K562 (cell line): ENCODE measurements around the gene REC8. TPM values are rescaled to one million over a fixed set of nuclear protein-coding genes. Genes with fewer than 3 reads are reported as not detected.
A peak's percentile ranks its signal among the peaks of the same experiment; 100 is the strongest.

ENCODE experiments used
- ATAC-seq: fragments of 200-7000 bp; cut with Tn5 transposase; 3 replicates; pipeline ENCODE4 v1.9.1; 2020; ENCODE audit warnings: moderate library complexity
- BruUV-seq: library from RNA; stranded (reverse); fragments of 400-500 nt; replicated peaks from 2 replicates; lab custom pipeline; 2021; lab: Mats Ljungman, UMichigan
- CTCF ChIA-PET: fragments of 300-600 bp; formaldehyde crosslinking; extraction: SDS; loops from one replicate; lab custom pipeline; 2021; ENCODE audit warnings: low intra/inter-chr PET ratio; lab: Yijun Ruan, JAX
- POLR2A ChIA-PET: fragments of 300-600, 350-650 bp; sonication (Branson Sonifier 250); formaldehyde crosslinking; extraction: SDS; loops from one replicate; lab custom pipeline; 2021; ENCODE audit warnings: antibody characterized with exemption, inconsistent platforms; lab: Yijun Ruan, JAX
- DNase-seq, 4 experiments: peaks; one replicate each; pipeline versions ENCODE4 v3.0.0 to v3.0.0-alpha.2; 2011 to 2018; ENCODE audit warnings: low spot score in 3 of 4, mixed read lengths in 3 of 4; ENCODE audit errors: extremely low read depth in 1 of 4
- FAIRE-seq: peaks from 2 replicates; lab custom pipeline; 2011; peaks lifted over from hg19 to GRCh38; lab: Jason Lieb, UNC
- H2AFZ ChIP-seq: 2 replicates; pipeline ENCODE4 v1.6.0; 2011; ENCODE audit warnings: low read depth, low read length, control low read depth, inconsistent platforms
- H3K27ac ChIP-seq: fragments of 200-600 bp; 3 replicates; pipeline ENCODE4 v1.8.0; 2011; ENCODE audit warnings: low read depth, mild to moderate bottlenecking, control low read depth, inconsistent platforms, low read length, moderate library complexity, mixed read lengths; ENCODE audit errors: extremely low read depth
- H3K27me3 ChIP-seq, 2 experiments: fragments of 300-600 bp in 1 of 2; 2 replicates in 1 of 2; 3 replicates in 1 of 2; pipeline versions ENCODE4 v1.6.0 to v1.8.0; 2011; ENCODE audit warnings: inconsistent platforms in 2 of 2, low read length in 2 of 2, mild to moderate bottlenecking in 1 of 2, mixed read lengths in 1 of 2, moderate library complexity in 1 of 2; ENCODE audit not compliant: control insufficient read depth in 2 of 2, insufficient read depth in 2 of 2
- H3K36me3 ChIP-seq: fragments of 300-600 bp; 3 replicates; pipeline ENCODE4 v1.8.0; 2011; ENCODE audit warnings: mild to moderate bottlenecking, low read length, inconsistent platforms; ENCODE audit not compliant: control insufficient read depth, insufficient read depth
- H3K4me1 ChIP-seq, 2 experiments: fragments of 200-600 bp in 1 of 2; replicated peaks in 1 of 2; 2 replicates in 1 of 2; 3 replicates in 1 of 2; pipeline versions ENCODE4 v1.5.1 to v1.8.0; 2011; ENCODE audit warnings: inconsistent platforms in 2 of 2, low read length in 2 of 2, mild to moderate bottlenecking in 1 of 2, mixed read lengths in 1 of 2, moderate library complexity in 1 of 2; ENCODE audit not compliant: control insufficient read depth in 2 of 2, insufficient read depth in 2 of 2
- H3K4me2 ChIP-seq: 2 replicates; pipeline ENCODE4 v1.6.1; 2011; ENCODE audit warnings: low read length, control low read depth, inconsistent platforms, mixed read lengths; ENCODE audit not compliant: insufficient read depth
- H3K4me3 ChIP-seq: fragments of 200-600 bp; sonication (generic), shearing (Covaris generic); 2 replicates; pipeline ENCODE4 v1.5.1; 2016; ENCODE audit warnings: control low read depth, inconsistent platforms
- H3K79me2 ChIP-seq: fragments of 200-600 bp; 3 replicates; pipeline ENCODE4 v1.8.0; 2011; ENCODE audit warnings: low read length, inconsistent platforms; ENCODE audit not compliant: control insufficient read depth, insufficient read depth
- H3K9ac ChIP-seq, 2 experiments: 2 replicates each; pipeline versions ENCODE4 v1.6.0 to v1.6.1; 2011; ENCODE audit warnings: low read depth in 2 of 2, low read length in 2 of 2, control low read depth in 1 of 2, inconsistent platforms in 1 of 2, mild to moderate bottlenecking in 1 of 2, mixed read lengths in 1 of 2; ENCODE audit not compliant: insufficient read depth in 1 of 2
- H3K9me1 ChIP-seq: one replicate; pipeline ENCODE4 v1.6.0; 2011; ENCODE audit warnings: inconsistent platforms, mild to moderate bottlenecking, low read length, moderate library complexity; ENCODE audit not compliant: control insufficient read depth, insufficient read depth
- H3K9me3 ChIP-seq: replicated peaks from 2 replicates; pipeline ENCODE4 v1.5.1; 2011; ENCODE audit warnings: low read depth, low read length, inconsistent platforms; ENCODE audit not compliant: control insufficient read depth, insufficient read depth
- H4K20me1 ChIP-seq: replicated peaks from 2 replicates; pipeline ENCODE4 v1.6.1; 2011; ENCODE audit warnings: low read length, inconsistent platforms, mixed read lengths; ENCODE audit not compliant: control insufficient read depth, insufficient read depth
- WGBS: fragments of 100-300 bp; shearing (Covaris generic); methylation state at CpG from one replicate; pipeline ENCODE4 v1.1.6; 2016; ENCODE audit warnings: low coverage, mixed read lengths; ENCODE audit not compliant: insufficient coverage; ENCODE audit errors: missing lambda C conversion rate; 5-methylcytosine and 5-hydroxymethylcytosine counted together
- in situ Hi-C: fragments of 300-500 bp; cut with MboI; formaldehyde crosslinking; loops from 4 replicates; pipeline ENCODE4 v1.15.0; 2018; ENCODE audit warnings: inconsistent platforms, mixed read lengths
- intact Hi-C: fragments of 100-400 bp; cut with micrococcal nuclease; formaldehyde crosslinking; loops from 2 replicates; pipeline ENCODE4 v1.14.2; 2022
- polyA plus RNA-seq, 8 experiments: library from polyadenylated mRNA; depleted of rRNA in 4 of 8; stranded (reverse) in 5 of 8; unstranded in 3 of 8; fragments of >200 nt; fragmentation: Nextera tagmentation in 2 of 8; fragmentation: Illumina TruSeq in 1 of 8; extraction: Ambion mirVana in 2 of 8; extraction: Trizol in 1 of 8; gene quantifications; 2 replicates each; pipeline versions ENCODE4 v1.2.1 to v1.2.3, GENCODE V29; 2011 to 2014; ENCODE audit warnings: inconsistent platforms in 1 of 8, missing spikeins in 1 of 8
- total RNA-seq, 7 experiments: library from RNA; depleted of rRNA in 6 of 7; stranded (reverse); fragments of >200 nt in 6 of 7; fragmentation: Illumina TruSeq in 2 of 7; extraction: Trizol in 2 of 7; gene quantifications; 2 replicates each; pipeline versions ENCODE4 v1.2.1 to v1.2.3, GENCODE V29; 2011 to 2021; ENCODE audit warnings: low replicate concordance in 1 of 7
- TF ChIP-seq, protein P1 (sequence below), 2 experiments: fragments of 450-650 bp in 1 of 2; sonication (generic) in 1 of 2; formaldehyde crosslinking in 1 of 2; IDR thresholded peaks in 1 of 2; conservative IDR thresholded peaks in 1 of 2; 2 replicates each; pipeline versions ENCODE4 v1.6.1 to v1.8.1; 2016 to 2023; ENCODE audit warnings: mild to moderate bottlenecking in 2 of 2, moderate library complexity in 2 of 2, inconsistent platforms in 1 of 2, missing genetic modification reagents in 1 of 2
- TF ChIP-seq, protein P2 (sequence below), 2 experiments: fragments of 450-650 bp; formaldehyde crosslinking in 1 of 2; IDR thresholded peaks; 2 replicates each; pipeline versions ENCODE4 v1.4.0 to v1.6.1; 2014 to 2020; ENCODE audit warnings: mild to moderate bottlenecking in 2 of 2, borderline replicate concordance in 1 of 2, low read depth in 1 of 2

Gene REC8
- total and polyA plus RNA-seq, 9 of the 15 experiments (the other 6 are each of a cell fraction or from before 2014, with no cell fraction given), result 0.11 to 2.5 (median 0.85) TPM

- POLR2A ChIA-PET, result interaction anchor here (1.5 to 1.8 kb wide), 2 partner anchors 24 to 45 kb away, joined by 4 read pairs; partner anchors contain the start of genes DCAF11, NRL and PCK2
- Histone ChIP-seq H3K9me1 (no peaks in the 10 kb centered on the region), H3K27ac (no peak overlapping the region), H3K4me3 (no peak overlapping the region), H4K20me1 (no peaks in the 10 kb centered on the region; the same call in 1 of the 2 replicates), H3K36me3 (peaks cover 34% of the 10 kb centered on the region), H3K27me3 (no peaks in the 10 kb centered on the region), H3K4me2 (no peak overlapping the region), H2AFZ (no peak overlapping the region), H3K4me1 (peaks cover 19 to 36% of the 10 kb centered on the region in 2 experiments; a peak in 4 of 5 replicates), H3K9ac (peak overlapping the region in 1 of 2 experiments; percentile 42; a peak in 1 of 4 replicates), H3K79me2 (peaks cover 20% of the 10 kb centered on the region), H3K9me3 (no peaks in the 10 kb centered on the region)
- WGBS, result 86% methylated on average over 13 of the region's 13 CpGs
- no peak for ATAC-seq
- TF ChIP-seq, protein P1, sequence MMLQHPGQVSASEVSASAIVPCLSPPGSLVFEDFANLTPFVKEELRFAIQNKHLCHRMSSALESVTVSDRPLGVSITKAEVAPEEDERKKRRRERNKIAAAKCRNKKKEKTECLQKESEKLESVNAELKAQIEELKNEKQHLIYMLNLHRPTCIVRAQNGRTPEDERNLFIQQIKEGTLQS (IDR thresholded peaks at IDR 0.05), result 0 out of 2 replicates have a peak, but pooled peaks have one; percentile 12
- TF ChIP-seq, protein P1 (CRISPR knock-in tag; conservative IDR thresholded peaks at IDR 0.05), result no peak
- TF ChIP-seq, protein P2, sequence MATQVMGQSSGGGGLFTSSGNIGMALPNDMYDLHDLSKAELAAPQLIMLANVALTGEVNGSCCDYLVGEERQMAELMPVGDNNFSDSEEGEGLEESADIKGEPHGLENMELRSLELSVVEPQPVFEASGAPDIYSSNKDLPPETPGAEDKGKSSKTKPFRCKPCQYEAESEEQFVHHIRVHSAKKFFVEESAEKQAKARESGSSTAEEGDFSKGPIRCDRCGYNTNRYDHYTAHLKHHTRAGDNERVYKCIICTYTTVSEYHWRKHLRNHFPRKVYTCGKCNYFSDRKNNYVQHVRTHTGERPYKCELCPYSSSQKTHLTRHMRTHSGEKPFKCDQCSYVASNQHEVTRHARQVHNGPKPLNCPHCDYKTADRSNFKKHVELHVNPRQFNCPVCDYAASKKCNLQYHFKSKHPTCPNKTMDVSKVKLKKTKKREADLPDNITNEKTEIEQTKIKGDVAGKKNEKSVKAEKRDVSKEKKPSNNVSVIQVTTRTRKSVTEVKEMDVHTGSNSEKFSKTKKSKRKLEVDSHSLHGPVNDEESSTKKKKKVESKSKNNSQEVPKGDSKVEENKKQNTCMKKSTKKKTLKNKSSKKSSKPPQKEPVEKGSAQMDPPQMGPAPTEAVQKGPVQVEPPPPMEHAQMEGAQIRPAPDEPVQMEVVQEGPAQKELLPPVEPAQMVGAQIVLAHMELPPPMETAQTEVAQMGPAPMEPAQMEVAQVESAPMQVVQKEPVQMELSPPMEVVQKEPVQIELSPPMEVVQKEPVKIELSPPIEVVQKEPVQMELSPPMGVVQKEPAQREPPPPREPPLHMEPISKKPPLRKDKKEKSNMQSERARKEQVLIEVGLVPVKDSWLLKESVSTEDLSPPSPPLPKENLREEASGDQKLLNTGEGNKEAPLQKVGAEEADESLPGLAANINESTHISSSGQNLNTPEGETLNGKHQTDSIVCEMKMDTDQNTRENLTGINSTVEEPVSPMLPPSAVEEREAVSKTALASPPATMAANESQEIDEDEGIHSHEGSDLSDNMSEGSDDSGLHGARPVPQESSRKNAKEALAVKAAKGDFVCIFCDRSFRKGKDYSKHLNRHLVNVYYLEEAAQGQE (IDR thresholded peaks at IDR 0.05; ENCODE audit: borderline replicate concordance), result no peak
- TF ChIP-seq, protein P2 (CRISPR knock-in tag; IDR thresholded peaks at IDR 0.05; ENCODE audit: low read depth), result no peak
- CTCF ChIA-PET, result no interaction called here
- no peak for DNase-seq
- no TSS peak for BruUV-seq
- intact Hi-C loops (no loop called here), in situ Hi-C loops (no loop called here)
- FAIRE-seq, result no peak
These were observed 33.2 kb upstream of the REC8 start for GRCh38 chr14:24138396-24139271.
